Measurements from ENCODE around the gene ZNF879.

- no peak for TF ChIP-seq CTCF (IDR thresholded peaks at IDR 0.05 in 4 of 5, conservative IDR thresholded peaks at IDR 0.05 in 1 of 5)
- TF ChIP-seq POLR2A (IDR thresholded peaks at IDR 0.05) = no peak
Observed at GRCh38 chr5:179054876-179055275, 31.3 kb downstream of the ZNF879 start.

All from gastrocnemius medialis (tissue), 4 donors.